ENCODE measurements around the gene ENPP5.
"Not testable (repeated sequence)": the region's sequence is repeated elsewhere in the genome, so short reads cannot be mapped to it uniquely, and the experiment has no call there.

The ENPP5 gene

GRCh38 chr6:46174904-46175303 lies 4.1 kb upstream of the ENPP5 start:
- DNase-seq (ENCODE audit: low spot score), result no peak

- DNase-seq (ENCODE audit: low spot score), result no peak
These were observed 1.4 kb upstream of the ENPP5 start for GRCh38 chr6:46172176-46172575.

DNA sequence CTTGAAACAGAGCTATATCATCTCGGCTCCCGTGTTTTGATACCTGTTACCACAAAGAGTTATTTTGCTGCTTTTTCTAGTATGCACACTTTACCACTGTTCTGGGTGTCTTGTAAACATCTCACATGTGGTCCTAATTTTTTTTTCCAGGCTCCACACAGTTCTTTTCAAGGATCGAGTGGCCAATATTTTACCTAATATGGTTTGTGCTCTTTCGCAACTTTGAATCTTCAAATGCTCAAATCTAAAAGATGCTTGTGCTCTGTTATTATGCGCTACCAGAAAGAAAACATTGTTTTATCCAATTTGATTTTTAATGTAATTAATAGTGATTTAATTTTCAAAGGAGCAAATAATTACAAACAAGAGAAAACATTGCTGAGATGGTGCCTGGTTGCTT lies 10.7 kb downstream of the ENPP5 start:
- no peak for DNase-seq (ENCODE audit: low spot score)

DNA sequence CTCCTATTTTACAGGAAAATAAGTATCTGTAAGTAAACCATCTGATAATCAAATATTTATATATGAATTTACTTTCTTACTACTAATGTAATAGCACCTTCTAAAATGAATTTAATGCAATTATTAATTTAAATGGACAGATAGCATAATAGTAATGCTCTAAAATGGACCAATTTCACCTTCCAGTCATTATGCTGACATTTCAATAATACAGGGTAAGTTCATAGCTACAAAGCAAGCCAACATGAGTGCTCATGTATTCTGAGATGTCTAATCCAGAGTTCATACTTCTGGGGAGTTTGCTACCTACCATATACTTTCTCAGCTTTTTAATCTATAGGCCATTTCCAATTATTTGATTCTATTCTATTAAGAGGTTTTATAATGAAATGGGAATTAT lies 11.6 kb downstream of the ENPP5 start:
- no peak for DNase-seq (ENCODE audit: low spot score)

DNA sequence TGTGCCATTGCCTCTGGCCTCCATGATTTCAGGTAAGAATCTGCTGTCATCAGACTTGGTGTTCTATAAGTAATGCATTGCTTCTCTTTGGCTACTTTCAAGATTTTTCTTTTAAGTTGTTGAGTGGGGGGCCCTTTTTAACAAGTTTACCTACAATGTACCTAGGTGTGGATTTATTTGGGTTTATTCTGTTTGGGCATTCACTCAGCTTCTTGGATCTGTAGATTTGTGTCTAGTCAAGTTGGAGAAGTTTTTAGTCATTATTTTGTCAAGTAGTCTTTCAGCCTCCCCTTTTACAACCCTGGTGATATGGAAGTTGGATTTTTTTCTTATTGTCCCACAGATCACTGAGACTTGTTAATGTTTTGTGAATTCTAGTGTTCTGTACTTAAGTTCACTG lies 14.1 kb downstream of the ENPP5 start:
- DNase-seq (ENCODE audit: low spot score), result no peak

GRCh38 chr6:46149066-46149465 lies 21.7 kb downstream of the ENPP5 start:
- DNase-seq (ENCODE audit: low spot score), result not testable (repeated sequence)

GRCh38 chr6:46144270-46144669 lies 26.5 kb downstream of the ENPP5 start:
- DNase-seq (ENCODE audit: low spot score), result no peak

DNA sequence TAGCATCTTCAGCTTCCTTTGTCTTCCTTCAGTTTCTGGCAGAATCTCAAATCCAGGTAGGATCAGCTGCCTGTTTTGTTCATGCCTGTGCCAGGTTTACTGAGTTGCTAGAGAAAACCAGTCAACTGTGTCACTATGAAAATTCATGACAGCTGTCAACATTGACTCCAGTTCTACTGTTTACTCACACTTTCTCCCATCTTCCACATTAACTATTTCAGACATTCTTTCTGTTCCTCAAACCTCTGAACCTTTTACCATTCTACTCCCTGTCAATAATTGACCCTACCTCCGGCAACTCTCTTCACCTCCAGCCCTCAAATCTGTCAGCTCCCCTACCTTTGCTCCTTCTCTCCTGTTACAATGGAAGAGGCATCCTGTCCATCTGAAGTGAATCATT lies 32.5 kb downstream of the ENPP5 start:
- DNase-seq (ENCODE audit: low spot score), result no peak

DNA sequence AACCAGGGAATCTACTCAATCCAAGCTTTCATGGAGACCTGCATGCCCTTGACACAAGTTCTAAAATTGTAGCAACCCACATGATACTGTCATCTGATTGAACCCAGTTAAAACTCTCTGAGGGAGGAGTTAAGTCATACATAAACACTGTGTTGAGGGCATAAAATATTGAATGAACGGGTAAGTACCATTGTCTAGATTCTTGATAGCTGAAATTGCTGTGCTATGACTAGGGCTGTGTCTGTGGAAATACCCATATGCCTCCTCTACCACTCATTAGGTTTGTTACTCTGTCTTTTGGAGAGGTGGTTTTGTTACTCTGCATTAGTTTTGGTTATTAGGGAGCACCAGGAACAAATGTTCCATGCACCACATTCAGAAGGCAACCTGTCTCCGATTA lies 33.4 kb downstream of the ENPP5 start:
- no peak for DNase-seq (ENCODE audit: low spot score)

- DNase-seq (ENCODE audit: low spot score), result no peak
These were observed 33.9 kb downstream of the ENPP5 start for GRCh38 chr6:46136831-46137230.

GRCh38 chr6:46135176-46135575 lies 35.6 kb downstream of the ENPP5 start:
- DNase-seq (ENCODE audit: low spot score), result no peak

GRCh38 chr6:46134216-46134615 lies 36.6 kb downstream of the ENPP5 start:
- DNase-seq (ENCODE audit: low spot score), result no peak

DNA sequence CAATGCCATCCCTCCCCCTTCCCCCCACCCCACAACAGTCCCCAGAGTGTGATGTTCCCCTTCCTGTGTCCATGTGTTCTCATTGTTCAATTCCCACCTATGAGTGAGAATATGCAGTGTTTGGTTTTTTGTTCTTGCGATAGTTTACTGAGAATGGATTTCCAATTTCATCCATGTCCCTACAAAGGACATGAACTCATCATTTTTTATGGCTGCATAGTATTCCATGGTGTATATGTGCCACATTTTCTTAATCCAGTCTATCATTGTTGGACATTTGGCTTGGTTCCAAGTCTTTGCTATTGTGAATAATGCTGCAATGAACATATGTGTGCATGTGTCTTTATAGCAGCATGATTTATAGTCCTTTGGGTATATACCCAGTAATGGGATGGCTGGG lies 39.5 kb downstream of the ENPP5 start:
- not testable (repeated sequence) for DNase-seq (ENCODE audit: low spot score)

DNA sequence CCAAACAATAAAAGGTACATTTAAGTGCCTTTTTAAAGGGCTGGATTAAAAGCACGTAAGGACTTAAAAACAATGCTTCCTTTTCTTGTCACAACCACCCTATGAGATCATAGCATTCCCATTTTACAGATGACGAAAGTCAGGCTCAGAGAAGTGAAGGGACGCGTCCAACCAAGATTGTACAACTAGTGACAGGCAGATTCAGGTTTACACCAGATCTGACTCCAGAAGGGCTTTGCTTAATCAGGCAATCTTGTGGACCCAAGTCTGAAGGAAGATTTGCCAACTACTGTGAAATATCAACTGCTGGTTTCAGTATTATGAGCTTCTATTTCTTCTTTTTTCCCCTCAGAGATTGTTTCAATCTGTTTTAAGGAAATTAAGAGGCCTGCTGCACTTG lies 40.1 kb downstream of the ENPP5 start:
- no peak for DNase-seq (ENCODE audit: low spot score)

- peak; percentile 95 for DNase-seq (ENCODE audit: low spot score)
These were observed 40.9 kb downstream of the ENPP5 start, which contains the start of gene ENPP4 for GRCh38 chr6:46129629-46130511. ENPP4 (plus strand) TSS chr6:46129989; CDS start chr6:46139584, 9,595 bp downstream.

GRCh38 chr6:46129291-46129628 lies 41.5 kb downstream of the ENPP5 start:
- peak; percentile 9 for DNase-seq (ENCODE audit: low spot score)

DNA sequence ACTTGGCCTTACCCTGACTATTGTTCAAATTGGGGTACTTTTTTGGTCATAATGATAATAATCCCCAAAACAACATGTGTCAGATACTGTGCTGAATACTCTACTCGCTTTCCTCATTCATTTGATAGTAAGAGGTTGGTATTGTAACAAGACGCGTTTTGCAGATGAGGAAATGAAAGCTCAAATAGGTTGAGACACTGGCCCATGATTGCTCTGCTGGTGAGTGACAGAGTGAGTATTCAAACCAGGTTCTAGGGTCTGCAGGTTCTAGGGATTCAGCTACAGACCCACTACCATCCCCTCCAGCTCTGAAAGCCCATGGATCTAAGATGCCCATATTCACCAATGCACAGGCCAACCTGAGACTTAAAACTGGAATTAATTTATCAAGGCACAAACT lies 42.3 kb downstream of the ENPP5 start:
- no peak for DNase-seq (ENCODE audit: low spot score)

DNA sequence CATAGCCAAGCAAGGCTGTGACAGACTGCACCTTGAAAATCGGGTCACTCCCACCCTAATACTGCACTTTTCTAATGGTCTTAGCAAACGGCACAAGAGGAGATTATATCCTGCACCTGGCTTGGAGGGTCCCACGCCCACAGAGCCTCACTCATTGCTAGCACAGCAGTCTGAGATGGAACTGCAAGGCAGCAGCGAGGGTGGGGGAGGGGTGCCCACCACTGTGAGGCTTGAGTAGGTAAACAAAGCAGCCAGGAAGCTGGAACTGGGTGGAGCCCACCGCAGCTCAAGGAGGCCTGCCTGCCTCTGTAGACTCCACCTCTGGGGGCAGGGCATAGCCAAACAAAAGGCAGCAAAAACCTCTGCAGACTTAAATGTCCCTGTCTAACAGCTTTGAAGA lies 51.1 kb downstream of the ENPP5 start:
- not testable (repeated sequence) for DNase-seq (ENCODE audit: low spot score)

DNA sequence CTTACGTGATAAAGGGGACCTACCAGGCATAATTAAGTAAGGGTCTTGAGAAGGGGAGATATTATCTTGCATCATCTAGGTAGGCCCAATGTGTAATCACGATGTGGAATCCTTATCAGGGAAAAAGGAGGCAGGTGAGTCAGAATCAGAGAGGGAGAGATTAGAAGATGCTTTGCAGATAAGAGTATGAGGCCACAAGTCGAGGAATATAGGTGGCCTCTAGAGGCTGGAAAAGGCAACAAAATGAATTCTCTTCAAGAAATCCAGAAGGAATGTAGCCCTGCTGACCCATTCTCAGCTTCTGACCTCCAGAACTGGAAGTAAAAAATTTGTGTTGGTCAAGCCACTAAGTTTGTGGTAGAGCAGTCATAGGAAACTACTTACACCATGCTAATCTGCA lies 51.9 kb downstream of the ENPP5 start:
- DNase-seq (ENCODE audit: low spot score), result no peak

- DNase-seq (ENCODE audit: low spot score), result no peak
These were observed 52.6 kb downstream of the ENPP5 start for GRCh38 chr6:46118157-46118556.

DNA sequence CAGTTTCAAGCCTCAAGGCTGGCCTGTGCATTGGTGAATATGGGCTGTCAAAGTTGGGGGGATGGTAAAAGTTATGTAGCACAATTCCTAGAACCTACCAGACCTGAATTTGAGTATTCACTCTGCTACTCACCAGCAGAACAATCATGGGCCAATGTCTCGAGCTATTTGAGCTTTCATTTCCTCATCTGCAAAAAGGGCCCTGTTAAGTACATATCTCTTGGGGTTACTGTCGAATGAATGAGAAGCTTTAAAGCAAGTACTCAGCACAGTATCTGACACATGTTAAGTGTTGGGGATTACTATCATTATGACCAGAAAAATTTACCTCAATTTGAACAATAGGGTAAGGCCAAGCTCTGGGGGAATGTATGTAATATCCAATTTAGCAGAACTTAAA lies 54.5 kb downstream of the ENPP5 start:
- DNase-seq (ENCODE audit: low spot score), result no peak

DNA sequence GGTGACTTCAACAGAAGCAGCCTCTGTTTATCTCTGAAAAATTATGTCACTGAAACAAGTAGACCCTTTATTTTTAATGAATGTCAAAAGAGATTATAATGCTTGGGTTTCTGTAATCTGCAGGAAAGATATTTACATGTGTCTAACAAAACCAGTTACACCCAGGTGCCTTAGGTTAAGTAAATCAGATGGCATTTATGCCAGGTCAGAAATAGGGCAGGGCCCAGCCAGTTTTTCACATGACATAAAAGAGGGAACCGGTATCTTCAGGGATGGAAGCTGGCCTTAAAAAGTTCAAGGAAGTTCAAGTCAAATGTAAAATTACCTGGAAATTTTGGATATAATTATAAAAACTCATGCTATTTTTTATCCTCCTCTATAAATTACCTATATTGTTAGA lies 55.1 kb downstream of the ENPP5 start:
- DNase-seq (ENCODE audit: low spot score), result no peak

GRCh38 chr6:46113370-46113769 lies 57.4 kb downstream of the ENPP5 start:
- no peak for DNase-seq (ENCODE audit: low spot score)

Data from activated CD4-positive, alpha-beta T cell treated with anti-CD3 and anti-CD28 coated beads, Interleukin-2, Interleukin-4, amounts not matched to agents 100 ng/mL and 50 ng/mL, durations not matched to agents 16 hours and 8 hours (primary cell).